ENCODE measurements around the gene AK4. TPM values are rescaled to one million over a fixed set of nuclear protein-coding genes. Genes with fewer than 3 reads are reported as not detected.

AK4 gene
- total and polyA plus RNA-seq, 2 donors from 2014 or later = 47.6 to 131 TPM

DNA sequence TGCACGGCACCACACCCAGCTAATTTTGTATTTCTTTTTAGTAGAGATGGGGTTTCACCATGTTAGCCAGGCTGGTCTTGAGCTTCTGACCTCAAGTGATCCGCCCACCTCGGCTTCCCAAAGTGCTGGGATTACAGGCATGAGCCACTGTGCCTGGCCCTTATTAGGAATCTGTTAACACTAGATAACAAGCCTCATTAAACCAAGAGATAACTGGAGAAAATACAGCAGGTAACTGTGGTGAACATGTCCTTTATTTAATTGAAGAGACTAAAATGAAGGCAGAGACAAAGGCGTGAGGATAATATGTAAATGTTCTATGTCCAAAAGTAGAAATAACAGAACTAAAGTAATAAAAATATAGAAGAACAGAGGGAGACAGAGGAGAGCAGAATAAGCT lies 89.5 kb downstream of the AK4 start:
- FAIRE-seq (no peak), DNase-seq (no peak)
- H3K4me3 ChIP-seq (ENCODE audit: low read length in 3 of 3) = no peak overlapping the region
- no peak overlapping the region for H3K27ac ChIP-seq (ENCODE audit: low read depth in 2 of 2, low read length in 2 of 2)
- no peak for TF ChIP-seq CTCF (IDR thresholded peaks at IDR 0.05; ENCODE audit: borderline replicate concordance, extremely low read depth, insufficient read depth)
- H3K9me3 ChIP-seq (ENCODE audit: control insufficient read depth in 2 of 3, insufficient read depth in 1 of 3, low read length in 3 of 3) = no peaks in the 10 kb centered on the region
- H3K27me3 ChIP-seq (ENCODE audit: control insufficient read depth, insufficient read depth, low read length) = no peaks in the 10 kb centered on the region
- intact Hi-C loops (cut with DNase I) = loop anchor here (10.0 kb wide), 1 partner anchor 447 kb away; no protein-coding TSS in a partner anchor
- no peak overlapping the region for H3K9ac ChIP-seq (ENCODE audit: low read length in 3 of 3)
- H3K36me3 ChIP-seq (ENCODE audit: control insufficient read depth in 2 of 3, insufficient read depth in 3 of 3, low read length in 3 of 3) = no peaks in the 10 kb centered on the region
- no peaks in the 10 kb centered on the region for H3K4me1 ChIP-seq (ENCODE audit: control insufficient read depth in 2 of 3, insufficient read depth in 2 of 3, low read depth in 1 of 3, low read length in 3 of 3)

DNA sequence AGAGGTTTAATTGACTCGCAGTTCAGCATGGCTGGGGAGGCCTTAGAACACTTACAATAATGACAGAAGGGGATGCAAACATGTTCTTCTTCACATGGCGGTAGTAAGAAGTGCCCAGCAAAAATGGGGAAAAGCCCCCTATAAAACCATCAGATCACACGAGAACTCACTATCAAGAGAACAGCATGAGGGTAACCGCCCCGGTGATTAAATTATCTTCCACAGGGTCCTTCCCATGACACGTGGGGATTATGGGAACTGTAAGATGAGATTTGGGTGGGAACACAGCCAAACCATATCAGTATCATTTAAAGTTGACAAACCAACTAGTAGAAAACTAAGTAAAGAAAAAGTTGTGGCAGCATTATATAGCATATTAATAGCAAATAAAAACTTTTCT lies 90.0 kb downstream of the AK4 start:
- no peaks in the 10 kb centered on the region for H3K9me3 ChIP-seq (ENCODE audit: control insufficient read depth in 2 of 3, insufficient read depth in 1 of 3, low read length in 3 of 3)
- H3K9ac ChIP-seq (ENCODE audit: low read length in 3 of 3) = no peak overlapping the region
- H3K36me3 ChIP-seq (ENCODE audit: control insufficient read depth in 2 of 3, insufficient read depth in 3 of 3, low read length in 3 of 3) = no peaks in the 10 kb centered on the region
- no peak for FAIRE-seq
- no peaks in the 10 kb centered on the region for H3K27me3 ChIP-seq (ENCODE audit: control insufficient read depth, insufficient read depth, low read length)
- no peaks in the 10 kb centered on the region for H3K4me1 ChIP-seq (ENCODE audit: control insufficient read depth in 2 of 3, insufficient read depth in 2 of 3, low read depth in 1 of 3, low read length in 3 of 3)
- TF ChIP-seq CTCF (IDR thresholded peaks at IDR 0.05; ENCODE audit: borderline replicate concordance, extremely low read depth, insufficient read depth) = no peak
- no peak overlapping the region for H3K27ac ChIP-seq (ENCODE audit: low read depth in 2 of 2, low read length in 2 of 2)
- intact Hi-C loops (cut with DNase I) = loop anchor here (10.0 kb wide), 1 partner anchor 447 kb away; no protein-coding TSS in a partner anchor
- no peak overlapping the region for H3K4me3 ChIP-seq (ENCODE audit: low read length in 3 of 3)
- no peak for DNase-seq

- intact Hi-C loops (cut with DNase I) = no loop called here
- H3K4me1 ChIP-seq (ENCODE audit: control insufficient read depth in 2 of 3, insufficient read depth in 2 of 3, low read depth in 1 of 3, low read length in 3 of 3) = peaks cover 3 to 10% (median 7%) of the 10 kb centered on the region in 3 donors
- H3K36me3 ChIP-seq (ENCODE audit: control insufficient read depth in 2 of 3, insufficient read depth in 3 of 3, low read length in 3 of 3) = no peaks in the 10 kb centered on the region
- no peak for DNase-seq
- H3K27me3 ChIP-seq (ENCODE audit: control insufficient read depth, insufficient read depth, low read length) = no peaks in the 10 kb centered on the region
- no peak for TF ChIP-seq CTCF (IDR thresholded peaks at IDR 0.05; ENCODE audit: borderline replicate concordance, extremely low read depth, insufficient read depth)
- no peaks in the 10 kb centered on the region for H3K9me3 ChIP-seq (ENCODE audit: control insufficient read depth in 2 of 3, insufficient read depth in 1 of 3, low read length in 3 of 3)
- H3K27ac ChIP-seq (ENCODE audit: low read depth in 2 of 2, low read length in 2 of 2) = no peak overlapping the region
- no peak overlapping the region for H3K4me3 ChIP-seq (ENCODE audit: low read length in 3 of 3)
- H3K9ac ChIP-seq (ENCODE audit: low read length in 3 of 3) = no peak overlapping the region
- FAIRE-seq = no peak
Measured at GRCh38 chr1:65243491-65243890, 95.5 kb downstream of the AK4 start.

- TF ChIP-seq CTCF (IDR thresholded peaks at IDR 0.05; ENCODE audit: borderline replicate concordance, extremely low read depth, insufficient read depth) = no peak
- intact Hi-C loops (cut with DNase I) = no loop called here
- Histone ChIP-seq H3K27ac (ENCODE audit: low read depth in 2 of 2, low read length in 2 of 2) (no peak overlapping the region), H3K9me3 (ENCODE audit: control insufficient read depth in 2 of 3, insufficient read depth in 1 of 3, low read length in 3 of 3) (no peaks in the 10 kb centered on the region), H3K9ac (ENCODE audit: low read length in 3 of 3) (no peak overlapping the region), H3K4me1 (ENCODE audit: control insufficient read depth in 2 of 3, insufficient read depth in 2 of 3, low read depth in 1 of 3, low read length in 3 of 3) (peaks cover 3 to 10% (median 7%) of the 10 kb centered on the region in 3 donors), H3K36me3 (ENCODE audit: control insufficient read depth in 2 of 3, insufficient read depth in 3 of 3, low read length in 3 of 3) (no peaks in the 10 kb centered on the region), H3K4me3 (ENCODE audit: low read length in 3 of 3) (no peak overlapping the region), H3K27me3 (ENCODE audit: control insufficient read depth, insufficient read depth, low read length) (no peaks in the 10 kb centered on the region)
- DNase-seq (no peak), FAIRE-seq (no peak)
Measured at GRCh38 chr1:65245295-65245694, 97.3 kb downstream of the AK4 start.

Measured in kidney (tissue), 14 donors.